Measurements from ENCODE around the gene CCPG1.

CCPG1 gene

DNA sequence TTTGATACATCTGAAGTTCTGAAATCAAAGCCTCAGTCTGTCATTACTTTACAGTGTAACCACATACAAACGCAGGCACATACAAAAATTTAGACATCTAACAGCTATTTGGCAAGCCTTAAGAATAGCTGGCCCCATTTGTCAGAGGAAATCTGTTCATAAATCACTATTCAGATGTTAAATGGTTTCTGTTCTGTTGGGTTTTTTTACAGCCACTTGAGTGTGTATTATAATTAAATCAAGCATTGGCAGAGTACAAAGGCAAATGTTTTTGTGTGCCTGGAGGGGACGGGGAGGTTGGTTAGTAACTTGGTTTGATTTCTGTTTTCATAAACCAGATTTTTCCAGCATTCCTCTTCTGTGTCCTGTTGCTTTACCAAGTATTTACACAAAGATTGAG, 65.0 kb downstream of the CCPG1 start:
- ATAC-seq: peak; percentile 80
- TF ChIP-seq TCF4 (CRISPR knock-in tag; IDR thresholded peaks at IDR 0.05; ENCODE audit: borderline replicate concordance) (0 out of 2 replicates have a peak, but pooled peaks have one; percentile 48), GLIS3 (CRISPR knock-in tag; IDR thresholded peaks at IDR 0.05) (no peak), ZNF565 (CRISPR knock-in tag; conservative IDR thresholded peaks at IDR 0.05; ENCODE audit: low read depth) (no peak), RARB (CRISPR knock-in tag; IDR thresholded peaks at IDR 0.05) (no peak), PPARA (CRISPR knock-in tag; IDR thresholded peaks at IDR 0.05; ENCODE audit: borderline replicate concordance) (no peak), ZFP3 (CRISPR knock-in tag; IDR thresholded peaks at IDR 0.05) (no peak), ZC3H10 (CRISPR knock-in tag; IDR thresholded peaks at IDR 0.05) (no peak), ESRRG (CRISPR knock-in tag; IDR thresholded peaks at IDR 0.05) (no peak), OSR1 (CRISPR knock-in tag; IDR thresholded peaks at IDR 0.05) (no peak), TOX (CRISPR knock-in tag; IDR thresholded peaks at IDR 0.05; ENCODE audit: borderline replicate concordance) (no peak), ISL1 (CRISPR knock-in tag; IDR thresholded peaks at IDR 0.05) (peak; percentile 89), CSDC2 (CRISPR knock-in tag; IDR thresholded peaks at IDR 0.05) (no peak), ZNF70 (CRISPR knock-in tag; IDR thresholded peaks at IDR 0.05) (peak; percentile 57; the same call in 1 of the 2 replicates), ZNF8 (CRISPR knock-in tag; IDR thresholded peaks at IDR 0.05) (no peak), ZFP30 (CRISPR knock-in tag; IDR thresholded peaks at IDR 0.05) (no peak), SNAI2 (CRISPR knock-in tag; IDR thresholded peaks at IDR 0.05) (no peak)
- TF ChIP-seq, protein P1, sequence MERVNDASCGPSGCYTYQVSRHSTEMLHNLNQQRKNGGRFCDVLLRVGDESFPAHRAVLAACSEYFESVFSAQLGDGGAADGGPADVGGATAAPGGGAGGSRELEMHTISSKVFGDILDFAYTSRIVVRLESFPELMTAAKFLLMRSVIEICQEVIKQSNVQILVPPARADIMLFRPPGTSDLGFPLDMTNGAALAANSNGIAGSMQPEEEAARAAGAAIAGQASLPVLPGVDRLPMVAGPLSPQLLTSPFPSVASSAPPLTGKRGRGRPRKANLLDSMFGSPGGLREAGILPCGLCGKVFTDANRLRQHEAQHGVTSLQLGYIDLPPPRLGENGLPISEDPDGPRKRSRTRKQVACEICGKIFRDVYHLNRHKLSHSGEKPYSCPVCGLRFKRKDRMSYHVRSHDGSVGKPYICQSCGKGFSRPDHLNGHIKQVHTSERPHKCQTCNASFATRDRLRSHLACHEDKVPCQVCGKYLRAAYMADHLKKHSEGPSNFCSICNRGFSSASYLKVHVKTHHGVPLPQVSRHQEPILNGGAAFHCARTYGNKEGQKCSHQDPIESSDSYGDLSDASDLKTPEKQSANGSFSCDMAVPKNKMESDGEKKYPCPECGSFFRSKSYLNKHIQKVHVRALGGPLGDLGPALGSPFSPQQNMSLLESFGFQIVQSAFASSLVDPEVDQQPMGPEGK (CRISPR knock-in tag; IDR thresholded peaks at IDR 0.05; ENCODE audit: borderline replicate concordance): peak; percentile 26; the same call in 1 of the 2 replicates
- TF ChIP-seq, protein P2, sequence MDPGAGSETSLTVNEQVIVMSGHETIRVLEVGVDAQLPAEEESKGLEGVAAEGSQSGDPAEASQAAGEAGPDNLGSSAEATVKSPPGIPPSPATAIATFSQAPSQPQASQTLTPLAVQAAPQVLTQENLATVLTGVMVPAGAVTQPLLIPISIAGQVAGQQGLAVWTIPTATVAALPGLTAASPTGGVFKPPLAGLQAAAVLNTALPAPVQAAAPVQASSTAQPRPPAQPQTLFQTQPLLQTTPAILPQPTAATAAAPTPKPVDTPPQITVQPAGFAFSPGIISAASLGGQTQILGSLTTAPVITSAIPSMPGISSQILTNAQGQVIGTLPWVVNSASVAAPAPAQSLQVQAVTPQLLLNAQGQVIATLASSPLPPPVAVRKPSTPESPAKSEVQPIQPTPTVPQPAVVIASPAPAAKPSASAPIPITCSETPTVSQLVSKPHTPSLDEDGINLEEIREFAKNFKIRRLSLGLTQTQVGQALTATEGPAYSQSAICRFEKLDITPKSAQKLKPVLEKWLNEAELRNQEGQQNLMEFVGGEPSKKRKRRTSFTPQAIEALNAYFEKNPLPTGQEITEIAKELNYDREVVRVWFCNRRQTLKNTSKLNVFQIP (CRISPR knock-in tag; IDR thresholded peaks at IDR 0.05; ENCODE audit: borderline replicate concordance, low read depth): no peak
- TF ChIP-seq, protein P3, sequence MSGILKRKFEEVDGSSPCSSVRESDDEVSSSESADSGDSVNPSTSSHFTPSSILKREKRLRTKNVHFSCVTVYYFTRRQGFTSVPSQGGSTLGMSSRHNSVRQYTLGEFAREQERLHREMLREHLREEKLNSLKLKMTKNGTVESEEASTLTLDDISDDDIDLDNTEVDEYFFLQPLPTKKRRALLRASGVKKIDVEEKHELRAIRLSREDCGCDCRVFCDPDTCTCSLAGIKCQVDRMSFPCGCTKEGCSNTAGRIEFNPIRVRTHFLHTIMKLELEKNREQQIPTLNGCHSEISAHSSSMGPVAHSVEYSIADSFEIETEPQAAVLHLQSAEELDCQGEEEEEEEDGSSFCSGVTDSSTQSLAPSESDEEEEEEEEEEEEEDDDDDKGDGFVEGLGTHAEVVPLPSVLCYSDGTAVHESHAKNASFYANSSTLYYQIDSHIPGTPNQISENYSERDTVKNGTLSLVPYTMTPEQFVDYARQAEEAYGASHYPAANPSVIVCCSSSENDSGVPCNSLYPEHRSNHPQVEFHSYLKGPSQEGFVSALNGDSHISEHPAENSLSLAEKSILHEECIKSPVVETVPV (CRISPR knock-in tag; IDR thresholded peaks at IDR 0.05): no peak
- TF ChIP-seq, protein P4, sequence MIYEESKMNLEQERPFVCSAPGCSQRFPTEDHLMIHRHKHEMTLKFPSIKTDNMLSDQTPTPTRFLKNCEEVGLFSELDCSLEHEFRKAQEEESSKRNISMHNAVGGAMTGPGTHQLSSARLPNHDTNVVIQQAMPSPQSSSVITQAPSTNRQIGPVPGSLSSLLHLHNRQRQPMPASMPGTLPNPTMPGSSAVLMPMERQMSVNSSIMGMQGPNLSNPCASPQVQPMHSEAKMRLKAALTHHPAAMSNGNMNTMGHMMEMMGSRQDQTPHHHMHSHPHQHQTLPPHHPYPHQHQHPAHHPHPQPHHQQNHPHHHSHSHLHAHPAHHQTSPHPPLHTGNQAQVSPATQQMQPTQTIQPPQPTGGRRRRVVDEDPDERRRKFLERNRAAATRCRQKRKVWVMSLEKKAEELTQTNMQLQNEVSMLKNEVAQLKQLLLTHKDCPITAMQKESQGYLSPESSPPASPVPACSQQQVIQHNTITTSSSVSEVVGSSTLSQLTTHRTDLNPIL (CRISPR knock-in tag; IDR thresholded peaks at IDR 0.05; ENCODE audit: low read depth): no peak
- TF ChIP-seq, protein P5, sequence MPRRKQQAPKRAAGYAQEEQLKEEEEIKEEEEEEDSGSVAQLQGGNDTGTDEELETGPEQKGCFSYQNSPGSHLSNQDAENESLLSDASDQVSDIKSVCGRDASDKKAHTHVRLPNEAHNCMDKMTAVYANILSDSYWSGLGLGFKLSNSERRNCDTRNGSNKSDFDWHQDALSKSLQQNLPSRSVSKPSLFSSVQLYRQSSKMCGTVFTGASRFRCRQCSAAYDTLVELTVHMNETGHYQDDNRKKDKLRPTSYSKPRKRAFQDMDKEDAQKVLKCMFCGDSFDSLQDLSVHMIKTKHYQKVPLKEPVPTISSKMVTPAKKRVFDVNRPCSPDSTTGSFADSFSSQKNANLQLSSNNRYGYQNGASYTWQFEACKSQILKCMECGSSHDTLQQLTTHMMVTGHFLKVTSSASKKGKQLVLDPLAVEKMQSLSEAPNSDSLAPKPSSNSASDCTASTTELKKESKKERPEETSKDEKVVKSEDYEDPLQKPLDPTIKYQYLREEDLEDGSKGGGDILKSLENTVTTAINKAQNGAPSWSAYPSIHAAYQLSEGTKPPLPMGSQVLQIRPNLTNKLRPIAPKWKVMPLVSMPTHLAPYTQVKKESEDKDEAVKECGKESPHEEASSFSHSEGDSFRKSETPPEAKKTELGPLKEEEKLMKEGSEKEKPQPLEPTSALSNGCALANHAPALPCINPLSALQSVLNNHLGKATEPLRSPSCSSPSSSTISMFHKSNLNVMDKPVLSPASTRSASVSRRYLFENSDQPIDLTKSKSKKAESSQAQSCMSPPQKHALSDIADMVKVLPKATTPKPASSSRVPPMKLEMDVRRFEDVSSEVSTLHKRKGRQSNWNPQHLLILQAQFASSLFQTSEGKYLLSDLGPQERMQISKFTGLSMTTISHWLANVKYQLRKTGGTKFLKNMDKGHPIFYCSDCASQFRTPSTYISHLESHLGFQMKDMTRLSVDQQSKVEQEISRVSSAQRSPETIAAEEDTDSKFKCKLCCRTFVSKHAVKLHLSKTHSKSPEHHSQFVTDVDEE (CRISPR knock-in tag; IDR thresholded peaks at IDR 0.05): peak; percentile 92; the same call in 1 of the 2 replicates

DNA sequence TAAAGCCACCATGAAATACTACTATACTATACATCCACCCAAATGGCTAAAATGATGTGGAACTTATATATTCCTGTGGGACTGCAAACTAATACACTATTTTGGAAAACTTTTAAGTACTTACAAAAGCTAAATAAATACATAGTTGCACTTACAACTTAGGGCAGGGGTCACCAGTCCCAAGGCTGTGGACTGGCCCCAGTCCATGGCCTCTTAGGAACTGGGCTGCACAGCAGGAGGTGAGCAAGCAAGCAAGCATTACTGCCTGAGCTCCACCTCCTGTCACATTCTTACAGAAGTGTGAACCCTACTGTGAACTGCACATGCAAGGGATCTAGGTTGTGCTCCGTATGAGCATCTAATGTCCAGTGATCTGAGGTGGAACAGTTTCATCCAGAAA, 71.0 kb downstream of the CCPG1 start:
- ATAC-seq: no peak
- no peak for TF ChIP-seq ZC3H10 (CRISPR knock-in tag; IDR thresholded peaks at IDR 0.05)
- TF ChIP-seq, protein P5 (CRISPR knock-in tag; IDR thresholded peaks at IDR 0.05): no peak
- TF ChIP-seq RARB (CRISPR knock-in tag; IDR thresholded peaks at IDR 0.05): no peak
- TF ChIP-seq TCF4 (CRISPR knock-in tag; IDR thresholded peaks at IDR 0.05; ENCODE audit: borderline replicate concordance): no peak
- TF ChIP-seq ZFP30 (CRISPR knock-in tag; IDR thresholded peaks at IDR 0.05): no peak
- TF ChIP-seq, protein P1 (CRISPR knock-in tag; IDR thresholded peaks at IDR 0.05; ENCODE audit: borderline replicate concordance): no peak
- no peak for TF ChIP-seq ZNF70 (CRISPR knock-in tag; IDR thresholded peaks at IDR 0.05)
- TF ChIP-seq GLIS3 (CRISPR knock-in tag; IDR thresholded peaks at IDR 0.05): no peak
- TF ChIP-seq ZNF565 (CRISPR knock-in tag; conservative IDR thresholded peaks at IDR 0.05; ENCODE audit: low read depth): no peak
- TF ChIP-seq SNAI2 (CRISPR knock-in tag; IDR thresholded peaks at IDR 0.05): no peak
- TF ChIP-seq OSR1 (CRISPR knock-in tag; IDR thresholded peaks at IDR 0.05): no peak
- TF ChIP-seq CSDC2 (CRISPR knock-in tag; IDR thresholded peaks at IDR 0.05): no peak
- no peak for TF ChIP-seq ISL1 (CRISPR knock-in tag; IDR thresholded peaks at IDR 0.05)
- TF ChIP-seq, protein P3 (CRISPR knock-in tag; IDR thresholded peaks at IDR 0.05): no peak
